IPS-15b (cell line): Measurements from ENCODE around the gene KATNA1.

Experiments
- H3K27me3 ChIP-seq: one replicate; pipeline ENCODE4 v1.6.1; 2013; ENCODE audit warnings: low read length; ENCODE audit not compliant: control insufficient read depth, insufficient read depth
- H3K36me3 ChIP-seq: one replicate; pipeline ENCODE4 v1.6.1; 2013; ENCODE audit warnings: low read length; ENCODE audit not compliant: control insufficient read depth, insufficient read depth
- H3K4me1 ChIP-seq: one replicate; pipeline ENCODE4 v1.6.1; 2013; ENCODE audit warnings: mild to moderate bottlenecking, low read length; ENCODE audit not compliant: control insufficient read depth, insufficient read depth
- H3K4me3 ChIP-seq: one replicate; pipeline ENCODE4 v1.5.1; 2013; ENCODE audit warnings: low read depth, low read length
- H3K9ac ChIP-seq: one replicate; pipeline ENCODE4 v1.6.1; 2013; ENCODE audit warnings: low read depth, mild to moderate bottlenecking, low read length
- H3K9me3 ChIP-seq: one replicate; pipeline ENCODE4 v1.6.1; 2013; ENCODE audit warnings: mild to moderate bottlenecking, low read length; ENCODE audit not compliant: control insufficient read depth, insufficient read depth

The KATNA1 gene

DNA sequence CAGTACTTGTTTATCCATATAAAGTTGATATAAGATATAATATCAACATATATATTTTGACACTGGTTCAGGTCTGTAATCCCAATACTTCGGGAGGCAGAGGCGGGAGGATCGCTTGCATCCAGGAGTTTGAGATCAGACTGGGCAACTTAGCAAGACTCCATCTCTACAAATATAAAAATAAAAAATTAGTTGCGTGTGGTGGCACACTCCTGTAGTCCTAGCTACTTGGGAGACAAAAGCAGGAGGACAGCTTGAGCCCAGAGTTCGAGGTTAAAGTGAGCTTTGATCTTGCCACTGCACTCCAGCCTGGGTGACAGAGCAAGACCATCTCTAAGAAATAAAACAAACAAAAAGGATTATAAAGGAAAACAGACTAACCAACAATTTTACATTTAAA lies 8.9 kb upstream of the KATNA1 start:
- no peak overlapping the region for H3K9ac ChIP-seq
- no peaks in the 10 kb centered on the region for H3K4me1 ChIP-seq
- H3K9me3 ChIP-seq, result no peaks in the 10 kb centered on the region
- no peaks in the 10 kb centered on the region for H3K27me3 ChIP-seq
- H3K4me3 ChIP-seq, result no peak overlapping the region
- no peaks in the 10 kb centered on the region for H3K36me3 ChIP-seq

DNA sequence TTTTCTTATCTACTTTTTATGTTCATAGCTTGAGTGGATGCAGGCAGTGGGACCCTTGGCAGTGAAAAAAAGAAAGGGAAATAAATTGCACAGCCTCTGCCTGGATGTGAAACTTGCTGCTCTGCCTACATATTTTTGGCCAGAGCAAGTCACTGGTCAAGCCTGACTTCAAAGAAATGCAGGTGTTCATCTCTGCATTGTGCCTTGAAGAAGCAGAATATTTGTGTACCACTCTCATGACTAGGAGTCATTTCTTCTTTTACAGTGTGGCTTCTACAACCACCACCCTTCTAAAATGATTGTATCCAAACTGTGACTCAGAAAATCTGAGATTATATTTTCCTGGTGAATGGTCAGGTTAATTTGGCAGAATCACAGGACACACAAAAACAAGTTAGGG lies 2.5 kb upstream of the KATNA1 start:
- H3K4me3 ChIP-seq, result no peak overlapping the region
- no peaks in the 10 kb centered on the region for H3K4me1 ChIP-seq

GRCh38 chr6:149646599-149646998 lies 1.9 kb downstream of the KATNA1 start:
- Histone ChIP-seq H3K9ac (peak overlapping the region; percentile 14), H3K4me1 (no peaks in the 10 kb centered on the region), H3K9me3 (no peaks in the 10 kb centered on the region), H3K27me3 (no peaks in the 10 kb centered on the region), H3K36me3 (no peaks in the 10 kb centered on the region), H3K4me3 (peak overlapping the region; percentile 84)

More for the DNA sequence above, 2.5 kb upstream of the KATNA1 start:
- Histone ChIP-seq H3K9ac (no peak overlapping the region), H3K9me3 (no peaks in the 10 kb centered on the region), H3K36me3 (no peaks in the 10 kb centered on the region), H3K27me3 (no peaks in the 10 kb centered on the region)

- Histone ChIP-seq H3K4me3 (no peak overlapping the region), H3K27me3 (no peaks in the 10 kb centered on the region), H3K36me3 (no peaks in the 10 kb centered on the region), H3K9me3 (no peaks in the 10 kb centered on the region), H3K9ac (no peak overlapping the region), H3K4me1 (no peaks in the 10 kb centered on the region)
Measured at GRCh38 chr6:149642829-149643580, 5.5 kb downstream of the KATNA1 start.

DNA sequence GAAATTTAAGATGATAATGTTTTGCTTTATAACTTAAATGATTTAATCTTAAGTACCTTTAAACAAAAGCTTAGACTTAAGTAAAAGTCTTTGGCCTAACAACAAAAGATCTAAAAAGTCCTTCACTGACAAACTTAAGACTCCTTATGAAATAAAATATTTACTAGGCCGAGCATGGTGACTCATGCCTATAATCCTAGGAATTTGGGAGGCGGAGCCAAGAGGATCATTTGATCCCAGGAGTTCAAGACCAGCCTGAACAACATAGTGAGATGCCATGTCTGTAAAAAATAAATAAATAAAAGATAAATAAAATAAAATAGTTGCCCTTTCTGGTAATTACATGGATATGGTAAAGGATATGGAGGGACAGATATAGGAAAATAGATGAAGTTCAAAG lies 12.4 kb downstream of the KATNA1 start:
- no peaks in the 10 kb centered on the region for H3K4me1 ChIP-seq
- H3K9ac ChIP-seq, result no peak overlapping the region
- no peaks in the 10 kb centered on the region for H3K27me3 ChIP-seq
- H3K9me3 ChIP-seq, result no peaks in the 10 kb centered on the region
- H3K4me3 ChIP-seq, result no peak overlapping the region
- no peaks in the 10 kb centered on the region for H3K36me3 ChIP-seq

DNA sequence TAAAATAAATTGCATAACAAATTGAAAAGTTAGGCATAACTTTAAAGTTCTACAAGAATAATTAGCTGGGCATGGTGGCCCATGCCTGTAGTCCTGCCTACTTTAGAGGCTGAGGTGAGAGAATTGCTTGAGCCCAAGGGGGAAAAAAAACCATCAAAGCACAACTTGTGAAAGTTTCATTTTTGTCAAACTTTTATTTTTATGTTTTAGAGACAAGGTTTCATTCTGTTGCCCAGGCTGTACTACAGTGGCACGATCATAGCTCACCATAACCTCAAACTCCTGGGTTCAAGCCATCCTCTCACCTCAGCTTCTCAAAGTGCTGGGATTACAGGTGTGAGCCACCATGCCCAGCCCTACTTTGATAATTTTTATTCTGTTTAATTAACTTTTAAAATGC lies 14.2 kb downstream of the KATNA1 start:
- Histone ChIP-seq H3K4me1 (no peaks in the 10 kb centered on the region), H3K27me3 (no peaks in the 10 kb centered on the region), H3K9ac (no peak overlapping the region), H3K36me3 (no peaks in the 10 kb centered on the region), H3K4me3 (no peak overlapping the region), H3K9me3 (no peaks in the 10 kb centered on the region)

DNA sequence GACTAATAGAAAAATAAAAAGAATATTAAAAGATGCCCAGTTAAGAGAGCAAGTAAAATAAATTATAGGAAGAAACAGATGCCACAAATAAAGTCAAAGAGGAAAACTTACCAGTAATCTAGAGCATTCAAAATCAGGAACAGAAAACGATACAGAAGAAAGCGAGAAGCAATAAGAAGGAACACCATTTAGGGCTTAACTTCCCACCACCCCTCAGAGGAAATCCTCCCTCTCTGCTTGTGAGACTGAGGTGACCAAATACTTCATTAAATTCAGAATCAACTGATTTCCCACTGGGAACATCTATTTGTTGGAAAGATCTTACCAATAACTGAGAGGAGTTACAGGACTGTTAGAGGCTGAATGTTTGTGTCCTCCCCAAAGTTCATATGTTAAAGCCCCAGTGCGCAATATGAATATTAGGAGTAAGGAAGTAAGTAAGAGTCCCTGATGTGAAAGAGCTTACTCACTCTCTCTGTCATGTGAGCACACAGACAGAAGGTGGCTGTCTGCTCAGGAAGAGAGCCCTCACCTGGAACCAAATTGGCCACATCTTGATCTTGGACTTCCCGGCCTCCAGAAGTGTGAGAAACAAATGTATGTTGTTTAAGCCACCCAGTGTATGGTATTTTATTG lies 19.5 kb downstream of the KATNA1 start:
- no peak overlapping the region for H3K9ac ChIP-seq
- no peaks in the 10 kb centered on the region for H3K36me3 ChIP-seq
- H3K4me3 ChIP-seq, result no peak overlapping the region
- no peaks in the 10 kb centered on the region for H3K4me1 ChIP-seq
- H3K9me3 ChIP-seq, result no peaks in the 10 kb centered on the region
- no peaks in the 10 kb centered on the region for H3K27me3 ChIP-seq

DNA sequence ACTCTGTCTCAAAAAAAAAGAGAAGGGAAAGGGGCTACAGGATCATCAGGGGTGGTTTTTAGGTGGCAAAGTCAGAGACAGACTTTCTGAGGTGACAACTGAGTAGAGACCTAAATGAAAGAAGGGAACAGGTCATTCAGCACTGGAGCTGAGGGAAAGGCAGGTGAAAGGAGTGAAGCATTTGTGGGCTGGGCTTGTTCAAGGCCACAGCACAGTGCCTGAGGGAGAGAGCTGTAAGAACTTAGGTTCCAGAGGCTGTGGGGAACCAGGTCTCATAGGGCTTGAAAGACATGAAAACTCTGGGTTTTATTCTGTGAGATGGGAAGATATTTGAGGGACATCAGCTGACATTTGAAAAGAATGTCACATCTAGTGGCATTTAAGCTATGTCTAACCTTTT lies 20.8 kb downstream of the KATNA1 start:
- no peaks in the 10 kb centered on the region for H3K4me1 ChIP-seq
- no peak overlapping the region for H3K9ac ChIP-seq
- no peaks in the 10 kb centered on the region for H3K9me3 ChIP-seq
- no peak overlapping the region for H3K4me3 ChIP-seq
- no peaks in the 10 kb centered on the region for H3K27me3 ChIP-seq
- H3K36me3 ChIP-seq, result no peaks in the 10 kb centered on the region

GRCh38 chr6:149615805-149616204 lies 32.7 kb downstream of the KATNA1 start:
- no peaks in the 10 kb centered on the region for H3K4me1 ChIP-seq
- H3K27me3 ChIP-seq, result no peaks in the 10 kb centered on the region
- H3K9ac ChIP-seq, result no peak overlapping the region
- H3K36me3 ChIP-seq, result no peaks in the 10 kb centered on the region
- no peak overlapping the region for H3K4me3 ChIP-seq
- H3K9me3 ChIP-seq, result no peaks in the 10 kb centered on the region

DNA sequence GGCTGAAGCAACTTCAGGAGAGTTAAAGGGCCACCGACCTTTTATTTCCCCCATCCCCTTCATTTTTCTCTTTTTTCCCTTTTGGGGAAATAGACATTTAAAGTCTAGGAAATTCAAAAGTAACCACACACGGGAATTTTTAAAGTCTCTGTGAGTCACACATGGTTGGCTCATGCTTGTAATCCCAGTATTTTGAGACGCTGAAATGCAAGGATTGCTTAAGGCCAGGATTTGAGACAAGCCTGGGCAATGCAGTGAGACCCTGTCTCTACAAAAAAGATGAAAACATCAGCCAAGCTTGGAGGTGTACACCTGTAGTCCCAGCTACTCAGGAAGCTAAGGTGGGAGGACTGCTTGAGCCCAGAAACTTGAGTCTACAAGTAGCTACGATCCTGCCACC lies 34.2 kb downstream of the KATNA1 start:
- Histone ChIP-seq H3K9me3 (no peaks in the 10 kb centered on the region), H3K36me3 (no peaks in the 10 kb centered on the region), H3K27me3 (no peaks in the 10 kb centered on the region), H3K9ac (no peak overlapping the region), H3K4me1 (no peaks in the 10 kb centered on the region), H3K4me3 (no peak overlapping the region)

- H3K36me3 ChIP-seq, result no peaks in the 10 kb centered on the region
- H3K4me1 ChIP-seq, result no peaks in the 10 kb centered on the region
- no peak overlapping the region for H3K4me3 ChIP-seq
- H3K9ac ChIP-seq, result no peak overlapping the region
- no peaks in the 10 kb centered on the region for H3K27me3 ChIP-seq
- no peaks in the 10 kb centered on the region for H3K9me3 ChIP-seq
Measured at GRCh38 chr6:149608381-149608982, 40.0 kb downstream of the KATNA1 start.

DNA sequence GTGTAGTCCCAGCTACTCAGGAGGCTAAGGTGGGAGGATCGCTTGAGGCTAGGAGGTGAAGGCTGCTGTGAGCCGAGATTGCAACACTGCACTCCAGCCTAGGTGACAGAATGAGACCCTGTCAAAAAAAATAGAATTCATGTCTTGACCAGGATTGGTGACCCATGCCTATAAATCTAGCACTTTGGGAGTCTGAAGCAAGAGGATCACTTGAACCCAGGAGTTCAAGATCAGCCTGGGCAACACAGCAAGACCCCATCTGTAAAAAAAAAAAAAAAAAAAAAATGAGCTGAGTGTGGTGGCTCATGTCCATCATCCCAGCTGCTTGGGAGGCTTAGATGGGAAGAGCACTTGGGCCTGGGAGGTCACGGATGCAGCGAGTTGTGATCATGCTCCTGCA lies 48.0 kb downstream of the KATNA1 start:
- Histone ChIP-seq H3K4me3 (no peak overlapping the region), H3K36me3 (no peaks in the 10 kb centered on the region), H3K9me3 (no peaks in the 10 kb centered on the region), H3K4me1 (no peaks in the 10 kb centered on the region), H3K9ac (no peak overlapping the region), H3K27me3 (no peaks in the 10 kb centered on the region)
